ENCODE results near the gene TMEM95.

DNA sequence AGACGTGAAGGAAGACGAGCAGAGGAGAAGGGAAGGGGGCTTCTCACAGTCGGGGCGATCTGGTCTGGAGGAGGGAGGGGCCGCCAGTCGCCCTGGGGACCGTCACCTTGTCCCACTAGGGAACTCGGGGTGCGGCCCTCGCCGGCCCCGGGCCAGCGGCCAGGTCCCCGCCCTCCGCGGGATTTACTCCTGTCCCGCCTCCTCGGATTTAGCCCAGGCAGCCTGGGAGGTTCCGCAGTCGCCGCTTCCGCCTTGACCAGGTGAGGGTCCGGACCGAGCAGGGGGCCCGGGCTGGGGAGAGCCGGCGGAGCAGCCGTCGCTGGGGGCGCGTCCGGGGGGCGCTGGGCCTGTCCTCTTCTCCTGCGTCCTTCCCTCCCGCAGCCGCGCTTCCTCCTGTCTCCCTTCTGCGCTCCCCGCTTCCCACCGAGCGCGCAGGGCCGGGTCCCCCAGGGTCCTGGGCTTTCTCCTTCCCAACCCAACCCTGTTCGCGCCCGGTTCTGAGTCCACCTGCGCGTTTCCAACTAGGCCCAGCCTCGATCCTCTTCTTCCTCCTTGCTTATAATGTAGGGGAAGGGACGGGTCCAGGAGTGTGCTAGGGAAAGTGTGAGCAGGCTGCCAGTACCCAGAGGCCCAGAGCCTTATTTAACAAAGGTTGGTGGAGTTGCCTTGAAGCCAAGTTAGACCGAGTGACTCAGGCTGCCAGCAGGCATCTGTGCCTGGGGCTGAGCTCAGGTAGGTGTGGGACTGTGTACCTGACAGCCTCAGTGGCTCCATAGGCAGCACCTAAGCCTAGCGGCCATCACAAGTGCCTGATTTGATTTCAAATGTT lies 26.1 kb downstream of the TMEM95 start, which contains the start of gene TNK1:
- peak in 2 of 6 experiments; percentile 11 to 15 for TF ChIP-seq CTCF (IDR thresholded peaks at IDR 0.05)
- peak; percentile 79 to 88 for TF ChIP-seq POLR2A (IDR thresholded peaks at IDR 0.05)

Measured in Peyer's patch (tissue), 4 donors.